Putamen (tissue), 1 donor: ENCODE measurements around the gene STRA8.

Experiments used
- DNase-seq: peaks from one replicate; pipeline ENCODE4 v3.0.0-alpha.2; 2016; ENCODE audit warnings: low spot score

Gene STRA8

DNA sequence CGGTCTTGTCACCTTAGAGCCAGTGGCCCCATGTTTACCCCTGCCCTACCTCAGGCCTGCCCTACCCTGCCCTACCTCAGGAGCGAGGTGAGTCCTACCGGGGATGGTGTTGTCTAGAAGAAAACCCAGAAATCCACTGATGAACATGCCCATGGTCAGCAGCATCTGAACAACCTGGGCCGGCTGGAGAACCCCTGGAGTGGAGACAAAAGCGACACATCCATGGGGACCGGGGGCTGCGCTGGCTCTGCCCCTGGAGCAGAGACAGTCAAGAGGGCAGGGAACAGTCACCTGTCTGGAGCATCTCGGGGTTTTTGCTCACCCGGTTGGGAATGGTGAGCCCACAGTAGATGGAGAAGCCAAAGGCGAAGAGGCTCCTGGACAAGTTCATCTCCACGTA, 36.3 kb downstream of the STRA8 start:
- DNase-seq, result no peak

DNA sequence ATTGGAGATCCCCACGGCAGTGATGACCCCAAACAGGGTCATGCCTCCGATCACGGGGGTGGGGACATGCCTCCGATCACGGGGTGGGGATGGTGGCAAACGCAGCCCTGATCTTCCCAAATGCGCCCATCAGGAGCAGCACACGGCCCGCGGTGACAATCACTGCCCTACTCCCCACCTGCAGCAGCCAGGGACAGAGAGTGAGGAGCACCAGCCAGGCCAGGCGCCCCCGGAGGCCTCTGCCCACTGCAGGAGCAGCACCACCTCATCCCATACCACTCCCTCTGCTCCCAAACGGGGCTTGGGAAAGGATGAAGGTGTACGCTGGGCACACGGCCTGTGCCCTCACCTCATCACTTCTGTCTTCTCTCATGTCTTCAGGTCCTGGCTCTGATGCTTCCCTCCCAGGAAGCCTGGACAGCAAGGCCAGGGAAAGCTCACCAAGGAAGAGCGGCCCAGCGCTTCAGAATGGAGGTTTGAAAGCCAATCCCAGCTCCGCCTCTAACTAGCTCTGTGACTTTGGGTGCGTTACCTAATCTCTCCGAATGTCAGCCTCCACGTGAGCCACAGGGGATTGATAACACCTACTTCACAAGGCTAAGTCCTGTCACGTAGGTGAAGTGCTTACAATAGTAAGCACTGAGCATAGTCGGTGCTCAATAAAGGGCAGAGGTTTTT, 37.1 kb downstream of the STRA8 start:
- DNase-seq, result no peak

DNA sequence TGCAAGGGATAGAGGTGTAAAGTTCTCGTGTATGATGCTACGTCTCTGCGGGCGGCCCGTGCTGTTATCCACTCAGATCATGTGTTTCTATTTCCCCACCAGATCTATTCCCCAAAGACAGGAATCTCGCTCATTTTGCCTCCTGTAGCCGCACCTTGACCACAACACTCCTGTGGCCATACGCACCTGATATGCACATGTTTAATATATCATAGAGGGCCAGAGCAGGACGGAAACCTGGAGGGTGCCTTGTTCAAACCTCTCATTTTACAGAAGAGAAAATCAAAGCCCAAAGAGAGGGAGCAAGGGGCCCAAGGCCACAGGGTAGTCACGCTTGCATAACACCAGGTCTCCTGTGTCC, 37.6 kb downstream of the STRA8 start:
- no peak for DNase-seq

DNA sequence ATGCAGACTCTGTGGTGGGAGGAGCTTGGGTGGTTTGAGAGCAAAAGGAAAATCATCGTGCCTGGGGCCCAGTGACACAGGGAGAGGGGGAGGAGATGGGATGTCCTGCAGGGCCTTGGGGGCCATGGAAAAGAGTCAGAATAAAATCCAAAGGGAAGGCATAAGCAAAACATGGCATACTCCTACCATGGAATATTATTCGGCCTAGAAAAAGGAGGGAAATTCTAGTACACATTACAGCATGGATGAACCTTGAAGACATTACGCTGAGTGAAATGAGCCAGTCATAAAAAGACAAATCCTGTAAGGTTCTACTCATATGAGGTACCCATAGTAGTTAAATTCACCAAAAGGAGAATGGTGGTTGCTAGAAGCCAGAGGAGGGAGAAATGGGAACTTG, 38.7 kb downstream of the STRA8 start:
- DNase-seq, result no peak

DNA sequence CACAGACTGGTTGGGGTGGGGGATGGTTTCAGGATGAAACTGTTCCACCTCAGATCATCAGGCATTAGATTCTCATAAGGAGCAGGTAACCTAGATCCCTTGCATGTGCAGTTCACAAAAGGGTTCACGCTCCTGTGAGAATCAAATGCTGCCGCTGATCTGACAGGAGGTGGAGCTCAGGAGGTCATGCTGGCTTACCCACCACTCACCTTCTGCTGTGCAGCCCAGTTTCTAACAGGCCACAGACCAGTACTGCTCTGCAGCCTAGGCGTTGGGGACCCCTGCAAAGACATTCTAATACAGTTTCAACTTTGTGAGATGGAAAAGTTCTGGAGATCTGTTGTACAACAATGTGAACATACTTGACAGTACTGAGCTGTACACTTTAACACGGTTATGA, 39.9 kb downstream of the STRA8 start:
- DNase-seq, result no peak

DNA sequence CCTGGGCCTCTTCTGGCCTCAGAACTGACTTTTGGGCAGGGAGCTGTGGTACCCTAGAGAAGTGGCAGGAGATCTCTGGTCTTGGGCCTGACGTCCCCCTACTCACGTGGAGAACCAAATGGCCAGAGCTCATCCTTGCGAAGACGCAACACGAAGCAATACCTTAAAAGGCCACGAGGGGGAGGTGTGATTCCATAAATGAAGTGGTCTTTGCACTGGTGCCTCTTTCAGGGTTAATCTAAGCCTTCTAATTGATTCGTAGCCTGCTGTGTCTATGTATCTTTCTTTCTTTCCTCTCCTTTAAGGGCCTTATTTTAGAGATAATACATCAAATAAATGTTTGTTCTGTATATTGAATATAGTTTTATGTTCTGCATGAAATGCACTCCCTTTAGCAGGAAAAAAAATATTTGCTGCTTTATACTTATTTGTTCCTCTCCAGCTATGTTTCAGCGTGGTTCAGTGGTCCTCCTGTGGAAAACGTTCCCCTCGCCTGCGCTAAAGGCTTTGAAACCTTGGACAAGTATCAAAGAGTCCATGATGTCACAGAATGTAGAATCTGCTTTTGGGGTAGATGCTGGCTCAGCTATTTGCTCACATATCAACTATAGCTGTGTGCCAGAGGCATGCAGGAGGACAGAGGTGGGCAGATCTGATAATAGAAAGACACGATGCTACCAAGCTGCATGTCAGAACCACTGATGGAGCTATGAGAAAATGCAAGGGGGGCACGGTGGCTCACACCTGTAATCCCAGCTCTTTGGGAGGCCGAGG, 41.0 kb downstream of the STRA8 start:
- DNase-seq, result peak; percentile 68

DNA sequence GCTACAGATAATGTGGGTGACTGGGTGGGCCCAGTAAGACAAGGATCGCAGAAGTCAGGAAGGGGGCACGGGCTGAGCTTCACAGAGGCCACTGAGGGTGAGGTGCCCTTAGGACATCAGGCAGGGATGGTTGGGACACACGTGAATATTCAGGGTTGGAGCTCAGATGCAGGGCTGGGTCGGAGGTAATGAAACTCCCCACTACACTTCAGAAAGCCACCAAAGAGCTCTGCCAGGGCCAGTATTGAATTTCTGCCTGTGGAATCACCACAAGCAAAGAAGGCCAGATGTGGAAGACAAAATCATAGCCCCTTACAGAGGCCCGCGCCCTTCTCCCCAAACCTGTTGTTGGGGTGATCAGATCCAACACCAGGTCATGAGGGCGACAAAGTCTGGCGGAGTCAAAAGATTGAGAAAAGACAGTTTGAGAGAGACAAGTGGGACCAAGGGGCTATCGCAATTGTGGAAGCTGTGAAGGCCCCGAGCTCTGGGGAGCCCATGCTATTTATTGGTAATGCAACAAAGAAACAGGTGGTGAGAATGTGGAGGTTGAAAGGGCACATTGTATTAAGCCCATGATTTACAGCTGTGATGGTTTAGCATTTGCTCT, 42.4 kb downstream of the STRA8 start:
- no peak for DNase-seq

DNA sequence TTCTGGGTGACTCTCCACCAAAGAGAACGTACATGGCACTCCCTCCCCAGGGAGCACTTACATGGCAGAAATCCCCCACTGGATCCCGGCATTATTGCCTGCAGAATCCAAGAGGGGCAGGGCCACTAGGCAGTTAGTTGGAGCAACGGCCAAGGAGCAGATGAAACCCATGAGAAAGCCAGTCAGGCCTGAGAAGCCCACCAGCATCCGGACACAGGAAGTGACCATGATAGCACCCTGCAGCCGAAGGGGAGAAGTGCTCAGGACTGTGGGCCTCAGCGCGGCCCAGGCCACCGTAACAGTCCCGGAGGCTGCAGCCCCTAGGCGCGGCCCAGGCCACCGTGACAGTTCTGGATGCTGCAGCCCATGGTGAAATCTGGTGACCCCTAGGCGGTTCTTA, 43.5 kb downstream of the STRA8 start:
- no peak for DNase-seq

DNA sequence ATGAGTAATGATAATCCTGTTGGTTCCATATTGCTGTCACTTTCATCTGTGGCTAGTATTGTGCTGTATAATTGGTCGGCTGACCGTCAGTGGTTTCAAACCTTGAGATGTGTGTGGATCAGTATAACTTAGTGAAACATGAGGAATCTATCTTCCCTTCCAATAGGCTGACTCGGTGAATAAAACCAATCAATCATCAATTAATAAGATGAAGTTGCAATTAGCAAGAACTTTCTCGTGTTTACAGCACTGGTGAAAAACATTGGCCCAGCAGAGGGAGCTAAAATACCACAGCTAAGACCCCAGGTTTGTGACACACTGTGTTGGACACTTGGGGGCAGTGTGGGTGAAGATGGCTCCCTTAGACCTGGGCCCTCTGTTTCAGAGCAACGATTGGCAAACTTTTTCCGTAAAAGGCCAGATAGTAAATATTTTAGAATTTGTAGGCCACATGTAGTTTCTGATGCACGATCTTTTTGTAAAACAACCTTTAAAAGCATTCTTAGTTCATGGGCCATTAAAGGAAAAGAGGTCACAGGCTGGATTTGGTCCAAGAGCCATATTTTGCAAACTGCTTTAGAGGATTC, 47.8 kb downstream of the STRA8 start:
- DNase-seq, result peak; percentile 87

DNA sequence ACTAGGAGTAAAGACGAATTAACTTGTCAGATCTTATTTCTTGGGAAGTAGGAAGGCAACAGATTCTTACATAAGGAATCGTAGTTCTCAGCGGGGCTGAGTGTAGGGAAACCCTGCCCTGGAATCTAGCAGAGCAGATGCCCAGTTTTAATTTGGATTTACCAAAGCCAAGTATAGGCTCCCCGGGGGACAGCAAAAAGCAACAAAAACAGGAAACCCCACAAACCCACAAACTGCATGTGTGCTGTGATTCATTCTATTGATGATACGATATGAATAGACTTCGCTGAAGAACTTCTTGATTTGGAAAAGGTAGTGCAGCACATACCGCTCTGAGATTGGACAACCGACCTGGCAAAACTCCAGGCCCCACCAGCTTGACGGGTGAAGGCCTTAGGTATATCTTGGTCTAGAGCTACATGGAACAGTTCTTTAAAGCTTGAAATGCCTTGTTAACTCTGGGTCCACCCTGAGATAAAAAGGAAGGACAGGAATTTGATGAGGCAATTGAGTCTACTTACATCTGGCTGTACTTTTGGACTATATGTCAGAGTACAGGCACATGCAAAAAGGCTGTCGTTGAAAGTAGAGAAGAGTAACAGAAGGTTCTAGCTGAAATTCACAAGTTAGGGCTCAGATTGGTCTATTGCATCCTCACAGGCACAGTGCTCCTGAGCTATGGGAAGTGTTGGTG, 49.1 kb downstream of the STRA8 start:
- DNase-seq, result no peak

DNA sequence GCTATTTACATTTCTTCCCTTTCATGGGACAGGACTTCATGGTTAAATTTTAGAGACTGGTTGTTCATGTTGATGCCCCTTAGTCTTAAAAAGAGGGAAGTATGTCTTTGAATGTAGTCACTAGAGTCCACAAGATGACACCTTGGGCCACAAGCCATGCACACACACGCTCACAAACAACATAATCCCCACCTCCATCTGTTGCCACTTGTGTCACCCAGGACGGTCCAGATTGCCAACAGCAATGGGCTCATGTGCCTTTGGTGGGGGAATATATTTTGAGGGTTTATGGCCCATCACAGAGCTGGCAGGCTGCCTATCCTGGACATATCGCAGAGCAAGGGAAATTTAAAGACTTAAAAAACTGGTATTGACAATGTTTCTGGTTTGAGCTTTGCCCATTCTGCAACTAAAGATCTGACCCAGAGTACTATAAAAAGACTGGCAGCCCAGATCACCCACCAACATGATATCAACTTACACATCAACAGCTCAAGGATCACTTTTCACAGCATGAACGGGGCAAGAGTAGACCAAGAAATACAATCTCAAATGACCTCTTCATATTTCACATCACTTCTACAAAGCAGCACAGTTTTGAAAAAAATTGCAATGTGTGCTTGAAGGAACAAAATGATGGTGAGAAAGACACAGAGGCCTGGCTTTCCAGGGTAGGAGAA, 50.5 kb downstream of the STRA8 start:
- DNase-seq, result no peak

DNA sequence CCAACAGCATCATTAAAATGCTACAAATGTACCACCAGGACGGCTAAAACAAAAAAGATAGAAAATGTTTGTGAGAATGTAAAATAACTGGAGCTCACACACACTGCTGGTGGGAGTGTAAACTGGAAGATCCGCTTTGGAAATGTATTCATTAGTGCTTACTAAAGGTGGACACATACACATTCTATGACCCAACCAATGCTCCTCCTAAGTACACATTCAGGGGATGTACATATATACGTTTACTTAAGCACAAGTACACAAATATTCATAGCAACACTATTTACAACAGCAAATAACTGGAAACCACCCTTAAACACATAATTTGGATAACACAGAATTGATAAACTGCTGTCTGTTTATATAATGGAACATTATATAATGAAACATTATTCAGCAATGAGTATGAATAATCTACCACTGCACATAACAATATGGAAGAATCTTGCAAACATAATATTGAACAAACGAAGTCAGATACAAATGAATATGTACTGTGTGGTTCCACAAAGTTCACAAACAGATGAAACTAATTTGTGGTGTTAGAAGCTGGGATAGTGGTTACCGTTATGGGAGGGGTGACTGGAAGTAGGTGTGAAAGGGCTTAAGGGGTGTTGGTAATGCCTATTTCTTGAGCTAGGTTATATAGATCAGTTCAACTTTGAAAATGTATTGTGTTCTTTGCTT, 52.1 kb downstream of the STRA8 start:
- no peak for DNase-seq

DNA sequence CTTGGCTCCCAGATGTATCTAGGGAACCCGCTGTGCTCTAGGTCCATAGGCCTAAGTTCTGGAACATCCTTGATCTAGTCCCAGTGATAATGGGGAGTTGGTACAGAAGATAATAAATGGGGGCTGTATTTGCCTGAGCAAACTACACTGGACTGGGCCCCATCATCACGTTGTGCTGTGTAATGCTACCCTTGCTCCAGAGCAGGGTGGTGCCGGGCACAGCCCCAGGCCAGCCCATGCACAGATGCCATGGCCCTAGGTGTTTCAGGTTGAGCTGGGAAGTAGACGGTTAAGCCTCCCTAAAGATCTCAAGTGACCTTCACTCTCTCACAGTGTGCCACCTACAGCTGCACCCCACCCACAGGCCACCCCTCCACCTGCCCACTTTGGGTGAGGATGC, 53.2 kb downstream of the STRA8 start:
- DNase-seq, result no peak

DNA sequence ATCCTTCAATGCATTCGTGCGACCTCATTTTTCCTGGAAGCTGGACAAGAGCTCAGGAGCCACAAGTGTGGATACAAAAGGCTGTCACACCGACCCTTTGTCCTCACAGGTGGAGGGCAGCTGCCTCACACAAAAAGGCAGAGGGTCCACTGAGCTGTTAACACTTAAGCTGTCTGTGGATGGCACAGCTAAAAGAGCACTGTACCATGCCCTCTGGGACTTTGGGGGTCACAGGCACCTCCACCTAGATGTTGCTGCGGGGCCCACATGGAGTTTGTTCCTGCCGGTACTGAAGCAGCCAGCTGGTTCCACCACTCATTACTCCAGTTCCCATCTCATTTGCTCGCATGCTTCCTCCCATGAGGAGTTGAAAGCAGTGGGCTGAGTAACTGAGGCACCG, 57.0 kb downstream of the STRA8 start:
- no peak for DNase-seq

DNA sequence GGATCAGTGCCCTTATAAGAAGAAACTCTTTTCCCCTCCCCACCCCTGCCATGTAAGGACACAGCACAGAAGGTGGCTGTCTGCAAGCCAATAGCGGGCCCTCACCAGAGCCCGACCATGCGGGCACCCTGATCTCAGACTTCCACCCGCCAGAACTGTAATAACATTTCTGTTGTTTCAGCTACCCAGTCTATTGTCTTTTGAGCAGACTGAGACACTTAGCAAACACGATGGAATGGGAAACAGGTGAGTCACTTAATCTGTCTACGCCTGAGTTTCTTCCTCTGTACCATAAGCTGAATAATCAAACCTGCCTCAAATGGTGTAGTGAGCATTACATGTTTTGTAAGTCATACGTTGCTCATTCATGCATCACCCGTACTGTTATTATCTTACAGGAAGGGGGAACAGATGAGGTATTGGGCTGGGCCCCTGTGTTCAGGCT, 58.2 kb downstream of the STRA8 start:
- DNase-seq, result no peak

DNA sequence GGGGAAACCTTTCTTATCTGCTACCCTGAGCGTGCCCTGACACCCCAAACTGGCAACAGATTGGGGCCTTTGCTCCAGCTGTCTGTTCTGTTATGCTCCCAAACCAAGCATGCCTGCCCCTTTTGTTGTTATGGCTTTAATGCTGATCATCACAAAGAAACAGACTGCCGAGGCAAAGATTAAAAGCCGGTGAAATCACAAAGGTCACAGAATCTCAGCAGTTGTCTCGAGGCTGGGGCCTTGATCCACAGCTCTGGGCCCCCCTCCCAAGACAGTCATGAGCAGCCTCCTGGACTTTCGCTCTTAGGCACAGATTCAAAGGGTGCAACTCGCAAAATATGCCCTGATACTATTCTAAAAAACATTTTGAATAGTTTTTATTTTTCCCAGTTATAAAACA, 65.6 kb downstream of the STRA8 start:
- DNase-seq, result no peak

DNA sequence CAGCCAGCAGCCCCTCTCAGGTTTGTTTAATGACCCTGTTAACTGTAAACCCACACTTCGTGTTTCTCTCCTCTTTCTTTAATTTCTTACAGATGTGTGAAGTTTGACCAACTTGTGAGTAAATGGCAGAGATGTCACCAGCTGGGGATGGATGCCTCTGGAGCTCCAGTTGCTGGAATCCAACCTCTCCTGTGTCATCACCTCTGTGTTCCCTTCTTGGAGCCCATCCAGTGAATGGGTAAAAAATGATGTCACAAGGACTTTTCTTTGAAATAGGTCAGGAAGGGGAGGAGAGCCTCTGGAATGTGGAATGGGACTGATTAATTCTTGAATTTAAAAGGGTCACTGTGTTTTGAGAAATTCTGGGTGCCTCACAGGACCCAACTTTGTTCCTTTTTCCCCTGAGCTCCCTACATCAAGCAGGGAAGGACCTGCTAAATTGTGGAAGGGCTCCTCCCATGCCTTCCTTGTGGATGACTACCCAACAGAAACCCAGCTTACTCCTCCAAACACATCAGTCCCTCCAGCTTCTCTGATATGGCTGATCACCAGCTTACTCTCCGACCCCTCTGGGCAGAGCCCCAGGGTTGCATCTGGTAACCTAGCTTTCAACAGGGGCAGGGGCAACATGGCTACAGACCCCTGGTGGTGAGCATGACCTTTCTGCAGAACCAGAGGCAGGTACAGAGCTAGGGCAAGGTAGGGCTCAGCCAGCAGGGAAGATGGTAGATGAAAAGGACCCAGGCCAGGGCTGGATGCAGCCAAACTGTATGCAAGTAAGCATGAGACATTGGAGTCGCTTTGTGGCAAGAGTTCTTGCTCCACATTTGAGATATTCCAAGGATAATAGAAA, 67.5 kb downstream of the STRA8 start:
- no peak for DNase-seq
